ENCODE measurements around the gene UPK2.

The UPK2 gene

DNA sequence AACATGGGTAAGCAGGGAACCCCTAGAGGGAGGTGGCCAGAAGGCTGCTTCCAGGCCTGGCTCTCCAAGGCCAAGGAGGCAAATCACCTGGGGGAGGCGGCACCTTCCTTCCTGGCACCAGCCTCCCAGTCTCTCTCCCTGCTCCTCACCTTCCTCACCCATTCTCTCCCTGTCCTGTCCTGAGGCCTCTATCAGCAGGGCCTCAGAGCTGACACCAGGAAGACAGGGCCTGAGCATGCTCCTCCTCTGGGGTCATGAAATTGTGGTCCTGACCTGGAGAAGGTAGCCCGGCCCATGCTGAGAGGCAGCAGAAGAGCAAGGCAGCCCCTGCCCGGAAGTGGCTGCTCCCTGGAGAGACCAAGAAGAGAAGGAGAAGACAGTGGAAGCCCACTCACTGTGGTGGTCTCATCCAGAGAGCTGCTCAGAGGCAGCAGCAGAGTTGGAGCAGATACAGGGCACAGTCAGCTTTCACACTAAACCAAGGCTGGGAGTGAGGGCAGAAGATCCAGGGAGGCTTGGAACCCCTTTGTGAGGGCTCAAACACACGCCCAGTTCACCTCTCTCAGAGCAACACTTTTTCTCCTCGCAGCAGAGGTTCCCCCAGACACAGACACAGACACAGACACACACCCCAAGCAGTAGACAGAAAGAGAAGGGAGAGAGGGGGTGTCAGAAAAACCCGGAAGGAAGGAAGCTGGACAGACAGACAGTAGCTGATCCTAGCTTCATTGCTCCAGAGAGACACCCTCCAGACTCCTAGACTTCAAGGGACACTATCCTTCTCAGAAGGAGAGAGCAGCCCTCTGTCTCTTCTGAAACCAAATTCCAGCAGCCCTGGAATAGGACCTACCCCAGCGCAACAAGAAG lies 32.1 kb upstream of the UPK2 start:
- H3K4me3 ChIP-seq (ENCODE audit: low read depth, low read length): peak overlapping the region; percentile 89
- TF ChIP-seq, protein P1, sequence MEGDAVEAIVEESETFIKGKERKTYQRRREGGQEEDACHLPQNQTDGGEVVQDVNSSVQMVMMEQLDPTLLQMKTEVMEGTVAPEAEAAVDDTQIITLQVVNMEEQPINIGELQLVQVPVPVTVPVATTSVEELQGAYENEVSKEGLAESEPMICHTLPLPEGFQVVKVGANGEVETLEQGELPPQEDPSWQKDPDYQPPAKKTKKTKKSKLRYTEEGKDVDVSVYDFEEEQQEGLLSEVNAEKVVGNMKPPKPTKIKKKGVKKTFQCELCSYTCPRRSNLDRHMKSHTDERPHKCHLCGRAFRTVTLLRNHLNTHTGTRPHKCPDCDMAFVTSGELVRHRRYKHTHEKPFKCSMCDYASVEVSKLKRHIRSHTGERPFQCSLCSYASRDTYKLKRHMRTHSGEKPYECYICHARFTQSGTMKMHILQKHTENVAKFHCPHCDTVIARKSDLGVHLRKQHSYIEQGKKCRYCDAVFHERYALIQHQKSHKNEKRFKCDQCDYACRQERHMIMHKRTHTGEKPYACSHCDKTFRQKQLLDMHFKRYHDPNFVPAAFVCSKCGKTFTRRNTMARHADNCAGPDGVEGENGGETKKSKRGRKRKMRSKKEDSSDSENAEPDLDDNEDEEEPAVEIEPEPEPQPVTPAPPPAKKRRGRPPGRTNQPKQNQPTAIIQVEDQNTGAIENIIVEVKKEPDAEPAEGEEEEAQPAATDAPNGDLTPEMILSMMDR (IDR thresholded peaks at IDR 0.05; ENCODE audit: insufficient read depth, low read depth, low read length, missing control alignments): no peak
- DNase-seq (ENCODE audit: low read depth): no peak

DNA sequence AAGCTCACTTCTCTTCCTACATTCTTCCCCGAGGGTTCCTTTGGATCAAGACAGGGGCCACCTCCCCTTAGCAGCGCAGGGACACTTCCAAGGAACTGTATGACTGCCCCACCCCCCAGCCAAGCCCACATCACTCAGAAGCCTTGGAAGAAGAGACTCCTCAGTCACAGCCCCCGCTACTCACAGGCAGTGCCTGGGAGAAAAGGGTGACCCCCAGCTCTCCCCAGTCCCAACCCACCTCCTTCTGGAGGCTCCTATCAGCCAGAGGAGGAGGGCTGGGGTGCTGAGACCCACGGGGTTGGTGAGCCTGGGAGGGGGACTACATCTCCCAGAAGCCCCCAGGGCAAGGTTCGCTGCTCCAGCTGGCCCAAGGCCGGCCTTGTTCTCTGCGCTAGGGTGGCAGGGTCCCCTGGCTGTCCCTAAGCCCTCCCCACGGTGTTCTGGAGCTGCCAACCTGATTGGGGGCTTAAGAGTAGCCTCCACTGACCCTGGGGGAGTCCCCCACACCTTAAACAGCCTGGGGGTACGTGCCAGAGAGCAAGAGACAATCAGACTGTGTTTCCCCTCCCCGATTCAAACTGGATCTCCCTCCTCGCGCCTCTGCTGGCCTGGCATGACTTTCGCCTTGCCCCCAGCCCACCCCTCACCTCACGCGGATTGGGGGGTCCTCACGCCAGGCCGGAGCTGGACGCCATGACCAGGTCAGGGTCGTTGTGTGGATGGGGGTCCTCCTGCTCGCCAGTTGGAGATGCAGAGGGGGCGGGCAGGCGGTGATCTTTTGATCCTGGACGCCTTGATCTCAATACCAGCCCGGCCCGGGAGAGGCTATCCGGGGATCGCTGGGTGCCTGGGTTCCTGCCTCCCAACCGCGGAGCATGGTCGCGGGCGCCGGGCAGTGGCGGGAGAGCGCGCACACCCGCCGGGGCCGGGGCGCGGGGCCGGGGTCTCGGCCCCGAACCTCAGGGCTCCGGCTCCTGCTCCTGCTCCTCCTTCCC lies 31.2 kb upstream of the UPK2 start:
- TF ChIP-seq, protein P1 (IDR thresholded peaks at IDR 0.05; ENCODE audit: insufficient read depth, low read depth, low read length, missing control alignments): no peak
- DNase-seq (ENCODE audit: low read depth): peak; percentile 58
- peak overlapping the region; percentile 89 for H3K4me3 ChIP-seq (ENCODE audit: low read depth, low read length)

- TF ChIP-seq, protein P1 (IDR thresholded peaks at IDR 0.05; ENCODE audit: insufficient read depth, low read depth, low read length, missing control alignments): no peak
- no peak for DNase-seq (ENCODE audit: low read depth)
- no peak overlapping the region for H3K4me3 ChIP-seq (ENCODE audit: low read depth, low read length)
These were observed 28.5 kb upstream of the UPK2 start for GRCh38 chr11:118927554-118928100.

- H3K4me3 ChIP-seq (ENCODE audit: low read depth, low read length): peak overlapping the region; percentile 72
- TF ChIP-seq, protein P1 (IDR thresholded peaks at IDR 0.05; ENCODE audit: insufficient read depth, low read depth, low read length, missing control alignments): peak; percentile 95
- DNase-seq (ENCODE audit: low read depth): peak; percentile 93
These were observed 27.8 kb upstream of the UPK2 start for GRCh38 chr11:118928101-118928869.

DNA sequence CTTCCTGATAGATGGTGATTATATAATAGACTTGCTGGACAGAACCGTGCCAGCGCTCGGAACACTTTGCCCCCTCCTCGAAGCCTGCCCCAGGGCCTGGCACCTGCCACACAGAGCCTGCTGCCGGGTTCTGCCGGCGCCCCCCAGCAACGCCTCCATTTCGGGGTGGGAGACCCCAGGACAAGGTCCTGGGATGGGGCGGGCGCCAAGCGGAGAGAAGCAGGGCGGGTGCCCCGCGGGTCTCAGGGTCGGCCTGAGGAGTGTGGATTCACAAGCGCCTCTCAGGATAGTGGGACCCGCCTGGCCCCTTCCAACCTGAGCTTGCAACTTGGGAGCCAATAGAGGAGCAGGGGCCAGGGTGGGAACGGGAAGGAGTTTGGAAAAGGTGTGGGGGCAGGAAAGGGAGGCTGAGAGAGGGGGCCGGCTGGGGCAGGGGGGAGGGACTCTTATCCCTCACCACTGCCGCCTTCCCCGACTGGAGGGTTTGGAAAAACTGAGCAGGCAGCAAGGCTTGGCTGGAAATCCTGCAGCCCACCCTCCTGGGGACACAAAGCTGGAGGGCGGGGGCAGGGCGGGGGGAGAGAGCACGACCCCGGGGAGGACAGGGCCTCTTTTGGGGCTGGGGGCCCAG lies 27.1 kb upstream of the UPK2 start:
- peak overlapping the region; percentile 72 for H3K4me3 ChIP-seq (ENCODE audit: low read depth, low read length)
- no peak for DNase-seq (ENCODE audit: low read depth)
- TF ChIP-seq, protein P1 (IDR thresholded peaks at IDR 0.05; ENCODE audit: insufficient read depth, low read depth, low read length, missing control alignments): no peak

Data from GM12865 (cell line).